Testis (tissue), 3 donors: ENCODE measurements around the gene BIN1. TPM values are rescaled to one million over a fixed set of nuclear protein-coding genes. Genes with fewer than 3 reads are reported as not detected.

ENCODE experiments used
- DNase-seq: peaks from one replicate; pipeline ENCODE4 v3.0.0-alpha.2; 2019
- H3K27ac ChIP-seq, 2 donors: fragments of 200-600 bp; sonication (generic); one replicate each; pipeline ENCODE4 v1.5.1; 2019
- H3K27me3 ChIP-seq: fragments of 200-600 bp; sonication (generic); one replicate; pipeline ENCODE4 v1.5.1; 2019
- H3K36me3 ChIP-seq: fragments of 200-600 bp; sonication (generic); one replicate; pipeline ENCODE4 v1.5.1; 2017; ENCODE audit warnings: low read depth; ENCODE audit errors: missing control alignments
- H3K4me1 ChIP-seq: fragments of 200-600 bp; sonication (generic); one replicate; pipeline ENCODE4 v1.5.1; 2019
- H3K4me3 ChIP-seq, 2 donors: fragments of 200-600 bp; sonication (generic); one replicate each; pipeline ENCODE4 v1.5.1; 2017 to 2019
- H3K9me3 ChIP-seq: fragments of 200-600 bp; sonication (generic); one replicate; pipeline ENCODE4 v1.5.1; 2017
- CTCF ChIP-seq, 3 experiments: fragments of 450-650 bp in 2 of 3; fragments of 200-600 bp in 1 of 3; sonication (generic) in 1 of 3; IDR thresholded peaks; one replicate each; pipeline ENCODE4 v1.5.1; 2016 to 2019; ENCODE audit warnings: antibody characterized with exemption in 3 of 3, mild to moderate bottlenecking in 2 of 3, moderate library complexity in 1 of 3
- POLR2A ChIP-seq: fragments of 450-650 bp; IDR thresholded peaks from one replicate; pipeline ENCODE4 v1.6.1; 2017; ENCODE audit warnings: antibody characterized with exemption, mild to moderate bottlenecking, moderate library complexity
- WGBS, 2 donors: methylation state at CpG; one replicate each; pipeline ENCODE4 v1.1.5; 2018; 5-methylcytosine and 5-hydroxymethylcytosine counted together
- intact Hi-C: fragments of 100-400 bp; cut with DNase I; formaldehyde crosslinking; loops from one replicate; pipeline ENCODE4 v1.15.1; 2023; ENCODE audit warnings: low total_unique reads
- polyA plus RNA-seq: library from polyadenylated mRNA; stranded (reverse); fragments of 350-450 nt; fragmentation: Illumina TruSeq; extraction: RNeasy Lipid Tissue Mini Kit (QIAGEN cat#74804); gene quantifications from one replicate; pipeline ENCODE4 v1.2.3, GENCODE V29; 2014; ENCODE audit warnings: low read depth, low replicate concordance; ENCODE audit not compliant: insufficient read depth
- total RNA-seq, 2 donors: library from RNA; depleted of rRNA; stranded (reverse); fragments of >200 nt; gene quantifications; one replicate each; pipeline ENCODE4 v1.2.3, GENCODE V29; 2016

Gene BIN1
- total and polyA plus RNA-seq, 3 donors from 2014 or later: 25.0 to 38.8 (median 28.7) TPM

GRCh38 chr2:127115471-127116199, 8.7 kb upstream of the BIN1 start:
- Histone ChIP-seq H3K9me3 (no peaks in the 10 kb centered on the region), H3K4me3 (no peak overlapping the region), H3K4me1 (no peaks in the 10 kb centered on the region), H3K36me3 (no peaks in the 10 kb centered on the region), H3K27me3 (no peaks in the 10 kb centered on the region), H3K27ac (no peak overlapping the region)
- intact Hi-C loops: no loop called here
- 69 to 71% methylated on average over 11 of the region's 11 CpGs for WGBS, 2 donors
- DNase-seq: no peak
- no peak for TF ChIP-seq POLR2A
- no peak for TF ChIP-seq CTCF (IDR thresholded peaks at IDR 0.05)

- H3K36me3 ChIP-seq: no peaks in the 10 kb centered on the region
- TF ChIP-seq POLR2A: no peak
- TF ChIP-seq CTCF (IDR thresholded peaks at IDR 0.05): no peak
- no peak for DNase-seq
- peaks cover 4% of the 10 kb centered on the region for H3K4me1 ChIP-seq
- intact Hi-C loops: no loop called here
- H3K27me3 ChIP-seq: no peaks in the 10 kb centered on the region
- WGBS, 2 donors: 85% methylated on average over 6 of the region's 6 CpGs
- H3K27ac ChIP-seq: no peak overlapping the region
- no peaks in the 10 kb centered on the region for H3K9me3 ChIP-seq
- no peak overlapping the region for H3K4me3 ChIP-seq
Measured at GRCh38 chr2:127110985-127111384, 4.0 kb upstream of the BIN1 start.

- Histone ChIP-seq H3K27me3 (no peaks in the 10 kb centered on the region), H3K4me1 (peaks cover 6% of the 10 kb centered on the region), H3K4me3 (peak overlapping the region in 1 of 2 donors; percentile 81), H3K27ac (peak overlapping the region in 1 of 2 donors; percentile 72), H3K9me3 (no peaks in the 10 kb centered on the region), H3K36me3 (no peaks in the 10 kb centered on the region)
- intact Hi-C loops: no loop called here
- peak; percentile 10 for DNase-seq
- TF ChIP-seq POLR2A (no peak), CTCF (IDR thresholded peaks at IDR 0.05) (no peak)
- WGBS, 2 donors: 54 to 65% methylated on average over 11 of the region's 11 CpGs
Measured at GRCh38 chr2:127108090-127108523, 1.2 kb upstream of the BIN1 start.

- DNase-seq: peak; percentile 26
- peak overlapping the region; percentile 71 to 81 for H3K4me3 ChIP-seq
- peaks cover 6% of the 10 kb centered on the region for H3K4me1 ChIP-seq
- TF ChIP-seq CTCF (IDR thresholded peaks at IDR 0.05): no peak
- TF ChIP-seq POLR2A: no peak
- no peaks in the 10 kb centered on the region for H3K9me3 ChIP-seq
- no peaks in the 10 kb centered on the region for H3K27me3 ChIP-seq
- intact Hi-C loops: no loop called here
- H3K27ac ChIP-seq: peak overlapping the region; percentile 53 to 72
- no peaks in the 10 kb centered on the region for H3K36me3 ChIP-seq
- 8% methylated on average over 17 of the region's 17 CpGs for WGBS, 2 donors
Measured at GRCh38 chr2:127107622-127107999, 657 bp upstream of the BIN1 start.
